ENCODE measurements around the gene USP5.

Gene USP5, protein sequence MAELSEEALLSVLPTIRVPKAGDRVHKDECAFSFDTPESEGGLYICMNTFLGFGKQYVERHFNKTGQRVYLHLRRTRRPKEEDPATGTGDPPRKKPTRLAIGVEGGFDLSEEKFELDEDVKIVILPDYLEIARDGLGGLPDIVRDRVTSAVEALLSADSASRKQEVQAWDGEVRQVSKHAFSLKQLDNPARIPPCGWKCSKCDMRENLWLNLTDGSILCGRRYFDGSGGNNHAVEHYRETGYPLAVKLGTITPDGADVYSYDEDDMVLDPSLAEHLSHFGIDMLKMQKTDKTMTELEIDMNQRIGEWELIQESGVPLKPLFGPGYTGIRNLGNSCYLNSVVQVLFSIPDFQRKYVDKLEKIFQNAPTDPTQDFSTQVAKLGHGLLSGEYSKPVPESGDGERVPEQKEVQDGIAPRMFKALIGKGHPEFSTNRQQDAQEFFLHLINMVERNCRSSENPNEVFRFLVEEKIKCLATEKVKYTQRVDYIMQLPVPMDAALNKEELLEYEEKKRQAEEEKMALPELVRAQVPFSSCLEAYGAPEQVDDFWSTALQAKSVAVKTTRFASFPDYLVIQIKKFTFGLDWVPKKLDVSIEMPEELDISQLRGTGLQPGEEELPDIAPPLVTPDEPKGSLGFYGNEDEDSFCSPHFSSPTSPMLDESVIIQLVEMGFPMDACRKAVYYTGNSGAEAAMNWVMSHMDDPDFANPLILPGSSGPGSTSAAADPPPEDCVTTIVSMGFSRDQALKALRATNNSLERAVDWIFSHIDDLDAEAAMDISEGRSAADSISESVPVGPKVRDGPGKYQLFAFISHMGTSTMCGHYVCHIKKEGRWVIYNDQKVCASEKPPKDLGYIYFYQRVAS

DNA sequence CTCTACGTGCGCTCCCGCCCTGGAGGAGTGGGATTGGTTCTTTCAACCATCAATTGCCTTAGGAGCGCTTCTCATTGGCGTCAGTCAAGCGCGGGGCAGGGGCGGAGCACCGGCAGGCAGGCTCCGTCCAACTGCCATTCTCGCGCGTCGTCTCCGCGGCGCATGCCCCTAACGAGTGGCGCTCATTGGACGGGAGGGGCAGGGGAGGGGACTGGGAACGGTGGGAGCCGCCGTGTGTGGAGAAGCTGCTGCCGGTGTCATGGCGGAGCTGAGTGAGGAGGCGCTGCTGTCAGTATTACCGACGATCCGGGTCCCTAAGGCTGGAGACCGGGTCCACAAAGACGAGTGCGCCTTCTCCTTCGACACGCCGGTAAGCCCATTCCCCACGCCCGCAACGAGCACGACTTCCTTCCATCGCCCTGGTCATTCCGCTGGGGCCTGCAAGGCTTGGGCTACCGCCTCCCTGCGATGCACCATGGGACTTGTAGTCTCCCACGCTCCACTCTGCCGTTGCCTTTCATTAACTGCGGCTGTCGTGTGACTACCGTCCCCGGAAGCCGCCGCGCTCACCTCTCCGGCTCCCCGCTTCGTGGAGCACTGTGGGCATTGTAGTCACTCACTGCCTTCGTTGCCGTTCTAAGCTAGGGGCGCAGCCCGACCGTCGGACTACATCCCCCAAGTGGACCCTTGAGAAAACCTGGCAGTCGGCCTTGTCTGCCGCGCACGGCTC is at the start of gene USP5:
USP5 (plus strand) TSS at position 230 of the 730 bp plus-strand sequence; CDS start at position 260, 30 bp downstream.
- in situ Hi-C loops (cut with MboI; ENCODE audit: low sequenced_read_pairs), result no loop called here

DNA sequence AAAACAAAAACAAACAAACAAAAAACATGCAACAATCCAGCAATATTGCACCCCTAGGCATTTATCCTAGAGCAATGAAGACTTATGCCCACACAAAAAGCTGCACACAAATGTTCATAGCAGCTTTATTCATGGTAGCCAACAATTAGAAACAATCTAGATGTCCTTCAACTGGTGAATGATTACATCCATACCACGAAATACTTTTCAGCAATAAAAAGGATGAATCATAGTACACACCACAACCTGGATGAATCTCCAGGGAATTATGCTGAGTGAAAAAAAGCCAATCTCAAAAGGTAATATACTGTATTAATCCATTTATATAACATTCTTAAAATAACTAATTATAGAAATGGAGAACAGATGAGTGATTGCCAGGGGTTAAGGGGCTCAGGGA is 44.8 kb upstream of the USP5 start:
- in situ Hi-C loops (cut with MboI; ENCODE audit: low sequenced_read_pairs), result no loop called here

DNA sequence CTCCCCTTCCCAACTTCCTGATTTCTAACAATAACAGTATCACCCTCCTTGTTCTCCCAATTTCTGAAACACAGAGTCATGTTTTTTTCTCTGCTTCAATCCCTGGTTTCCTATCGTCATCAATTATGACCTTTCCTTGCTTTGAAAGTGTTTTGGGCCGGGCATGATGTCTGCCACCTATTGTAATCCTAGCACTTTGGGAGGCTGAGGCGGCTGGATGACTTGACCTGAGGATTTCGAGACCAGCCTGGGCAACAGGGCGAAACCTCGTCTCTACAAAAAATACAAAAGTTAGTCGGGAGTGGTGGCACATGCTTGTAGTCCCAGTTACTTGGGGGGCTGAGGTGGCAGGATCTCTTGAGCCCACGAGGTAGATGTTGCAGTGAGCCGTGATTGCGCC is 42.9 kb upstream of the USP5 start:
- in situ Hi-C loops (cut with MboI; ENCODE audit: low sequenced_read_pairs), result no loop called here

DNA sequence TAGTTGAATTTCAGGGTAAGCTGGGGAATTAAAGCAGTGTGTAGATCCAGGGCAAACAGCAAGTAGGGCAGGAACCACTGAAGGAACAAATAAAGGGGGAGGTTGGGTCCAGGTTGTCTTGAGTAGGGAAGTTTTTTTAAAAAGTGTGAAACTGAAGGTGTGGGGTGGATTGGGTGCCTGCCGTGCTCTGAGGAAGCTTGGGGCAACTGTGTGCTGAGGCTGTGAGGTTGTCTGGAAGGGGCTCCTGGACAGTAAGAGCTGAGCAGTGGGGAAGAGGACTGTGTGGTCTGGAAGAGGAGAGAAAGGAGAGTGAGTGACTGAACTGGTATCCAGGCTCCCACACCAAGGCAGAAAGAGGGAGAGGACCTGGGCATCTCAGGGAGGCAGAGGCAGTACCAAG is 41.2 kb upstream of the USP5 start:
- in situ Hi-C loops (cut with MboI; ENCODE audit: low sequenced_read_pairs), result no loop called here

DNA sequence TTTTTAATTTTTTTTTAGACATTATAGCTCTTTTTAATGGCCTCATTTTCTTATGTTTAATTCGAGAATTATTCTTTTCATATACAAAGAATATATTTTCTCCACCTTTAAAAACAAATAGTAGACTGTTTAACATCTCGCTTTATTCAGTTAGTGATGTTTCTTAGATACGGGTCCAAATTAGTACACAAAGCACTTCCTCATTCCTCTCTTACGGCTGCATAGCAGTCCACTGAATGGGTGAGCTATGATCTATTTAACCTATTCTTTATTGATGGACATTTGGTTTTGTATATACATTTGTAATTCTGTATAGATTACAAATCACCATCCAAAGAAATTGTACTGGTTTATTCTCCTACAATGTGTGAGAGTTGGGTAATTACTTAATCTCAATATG is 38.6 kb upstream of the USP5 start:
- in situ Hi-C loops (cut with MboI; ENCODE audit: low sequenced_read_pairs), result no loop called here

DNA sequence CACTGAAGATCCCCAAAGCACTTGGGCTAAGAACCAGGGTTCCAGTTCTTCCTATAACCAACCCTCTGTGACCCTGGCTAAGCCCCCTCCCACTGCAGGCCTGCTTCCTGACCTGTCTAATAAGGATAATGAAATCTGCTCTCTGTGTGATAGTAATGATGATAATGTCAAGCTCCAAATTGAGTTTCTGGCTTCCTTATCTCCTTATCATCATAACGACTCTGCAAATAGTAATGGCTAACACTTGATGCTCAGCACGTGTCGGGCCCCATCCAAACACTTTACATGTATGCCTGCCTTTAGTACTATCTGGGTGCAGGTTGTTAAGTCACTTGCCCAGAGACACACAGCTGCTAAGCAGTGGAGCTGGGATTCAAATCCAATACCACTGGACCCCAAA is 35.4 kb upstream of the USP5 start:
- in situ Hi-C loops (cut with MboI; ENCODE audit: low sequenced_read_pairs), result no loop called here

DNA sequence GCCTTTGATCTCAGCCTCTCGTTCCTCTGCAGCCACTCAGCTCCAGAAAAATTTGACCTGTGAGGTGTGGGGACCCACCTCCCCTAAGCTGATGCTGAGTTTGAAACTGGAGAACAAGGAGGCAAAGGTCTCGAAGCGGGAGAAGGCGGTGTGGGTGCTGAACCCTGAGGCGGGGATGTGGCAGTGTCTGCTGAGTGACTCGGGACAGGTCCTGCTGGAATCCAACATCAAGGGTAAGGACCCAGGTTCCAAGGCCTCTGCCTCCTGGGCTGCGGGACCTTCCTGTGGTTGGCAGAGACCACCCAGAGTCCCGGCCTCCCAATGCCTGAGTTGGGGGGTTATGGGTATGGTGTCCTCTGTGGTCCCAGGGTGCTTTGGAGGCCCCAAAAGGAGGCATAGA is 34.9 kb upstream of the USP5 start:
- in situ Hi-C loops (cut with MboI; ENCODE audit: low sequenced_read_pairs), result no loop called here

DNA sequence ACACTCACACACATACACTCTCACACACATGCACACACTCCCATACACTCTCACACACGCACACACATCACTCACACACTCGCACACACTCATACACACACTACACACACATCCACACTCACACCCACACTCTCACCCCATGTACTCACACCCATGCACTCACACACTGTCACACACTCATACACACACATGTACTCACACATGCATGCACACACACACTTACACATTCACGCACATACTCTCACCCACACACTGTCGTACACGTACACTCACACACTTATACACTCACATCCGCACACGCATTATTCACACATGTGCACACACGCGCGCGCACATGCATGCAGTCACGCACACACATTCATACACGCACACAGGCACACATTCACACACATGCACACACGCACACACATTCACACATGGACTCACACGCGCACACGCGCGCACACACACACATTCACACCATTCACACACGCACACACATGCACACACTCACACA is 34.2 kb upstream of the USP5 start:
- in situ Hi-C loops (cut with MboI; ENCODE audit: low sequenced_read_pairs), result no loop called here

DNA sequence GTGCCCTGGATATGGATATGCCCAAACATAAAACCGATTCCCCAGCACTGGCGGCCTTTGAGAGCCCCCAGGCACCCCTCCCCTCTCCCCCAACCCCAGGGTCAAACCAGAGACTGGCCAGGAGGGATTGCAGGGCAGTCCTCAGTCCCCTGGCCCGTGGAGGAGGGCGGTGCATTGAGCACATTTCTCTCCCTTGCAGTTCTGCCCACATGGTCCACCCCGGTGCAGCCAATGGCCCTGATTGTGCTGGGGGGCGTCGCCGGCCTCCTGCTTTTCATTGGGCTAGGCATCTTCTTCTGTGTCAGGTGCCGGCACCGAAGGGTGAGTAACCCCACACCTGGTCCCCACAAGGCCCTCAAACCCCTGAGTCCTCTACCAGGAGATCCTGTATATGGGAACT is 33.7 kb upstream of the USP5 start:
- in situ Hi-C loops (cut with MboI; ENCODE audit: low sequenced_read_pairs), result no loop called here

DNA sequence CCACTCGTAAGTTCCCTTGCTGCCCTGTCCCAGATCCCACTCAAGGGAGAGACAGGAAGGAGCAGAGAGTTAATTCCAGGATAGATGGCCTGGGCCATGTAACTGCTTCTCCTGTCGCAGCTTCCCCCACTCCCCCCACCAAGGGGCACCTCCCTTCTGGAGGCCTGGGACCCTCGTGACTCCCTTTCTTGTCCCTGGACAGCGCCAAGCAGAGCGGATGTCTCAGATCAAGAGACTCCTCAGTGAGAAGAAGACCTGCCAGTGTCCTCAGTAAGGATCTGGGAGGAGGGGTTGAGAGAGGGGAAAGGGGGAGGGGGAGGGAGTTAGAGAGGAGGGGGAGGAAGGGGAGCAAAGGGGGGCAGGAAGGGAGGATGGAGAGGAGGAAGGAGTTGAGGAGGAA is 33.3 kb upstream of the USP5 start:
- in situ Hi-C loops (cut with MboI; ENCODE audit: low sequenced_read_pairs), result no loop called here

DNA sequence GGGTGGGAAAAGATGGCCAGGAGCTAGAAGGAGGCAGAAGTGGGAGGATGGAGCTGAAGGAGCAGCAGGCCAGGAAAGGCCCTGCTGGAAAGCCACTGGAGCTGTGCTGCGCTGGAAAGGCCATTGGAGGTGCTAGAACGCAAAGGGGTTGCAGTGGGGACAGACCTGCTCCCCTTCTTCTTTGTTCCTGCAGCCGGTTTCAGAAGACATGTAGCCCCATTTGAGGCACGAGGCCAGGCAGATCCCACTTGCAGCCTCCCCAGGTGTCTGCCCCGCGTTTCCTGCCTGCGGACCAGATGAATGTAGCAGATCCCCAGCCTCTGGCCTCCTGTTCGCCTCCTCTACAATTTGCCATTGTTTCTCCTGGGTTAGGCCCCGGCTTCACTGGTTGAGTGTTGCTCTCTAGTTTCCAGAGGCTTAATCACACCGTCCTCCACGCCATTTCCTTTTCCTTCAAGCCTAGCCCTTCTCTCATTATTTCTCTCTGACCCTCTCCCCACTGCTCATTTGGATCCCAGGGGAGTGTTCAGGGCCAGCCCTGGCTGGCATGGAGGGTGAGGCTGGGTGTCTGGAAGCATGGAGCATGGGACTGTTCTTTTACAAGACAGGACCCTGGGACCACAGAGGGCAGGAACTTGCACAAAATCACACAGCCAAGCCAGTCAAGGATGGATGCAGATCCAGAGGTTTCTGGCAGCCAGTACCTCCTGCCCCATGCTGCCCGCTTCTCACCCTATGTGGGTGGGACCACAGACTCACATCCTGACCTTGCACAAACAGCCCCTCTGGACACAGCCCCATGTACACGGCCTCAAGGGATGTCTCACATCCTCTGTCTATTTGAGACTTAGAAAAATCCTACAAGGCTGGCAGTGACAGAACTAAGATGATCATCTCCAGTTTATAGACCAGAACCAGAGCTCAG is 32.6 kb upstream of the USP5 start:
- in situ Hi-C loops (cut with MboI; ENCODE audit: low sequenced_read_pairs), result no loop called here

DNA sequence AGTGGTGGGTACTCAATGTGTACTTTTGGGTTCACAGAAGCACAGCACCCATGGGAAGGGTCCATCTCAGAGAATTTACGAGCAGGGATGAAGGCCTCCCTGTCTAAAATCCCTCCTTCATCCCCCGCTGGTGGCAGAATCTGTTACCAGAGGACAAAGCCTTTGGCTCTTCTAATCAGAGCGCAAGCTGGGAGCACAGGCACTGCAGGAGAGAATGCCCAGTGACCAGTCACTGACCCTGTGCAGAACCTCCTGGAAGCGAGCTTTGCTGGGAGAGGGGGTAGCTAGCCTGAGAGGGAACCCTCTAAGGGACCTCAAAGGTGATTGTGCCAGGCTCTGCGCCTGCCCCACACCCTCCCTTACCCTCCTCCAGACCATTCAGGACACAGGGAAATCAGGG is 31.8 kb upstream of the USP5 start:
- in situ Hi-C loops (cut with MboI; ENCODE audit: low sequenced_read_pairs), result no loop called here

DNA sequence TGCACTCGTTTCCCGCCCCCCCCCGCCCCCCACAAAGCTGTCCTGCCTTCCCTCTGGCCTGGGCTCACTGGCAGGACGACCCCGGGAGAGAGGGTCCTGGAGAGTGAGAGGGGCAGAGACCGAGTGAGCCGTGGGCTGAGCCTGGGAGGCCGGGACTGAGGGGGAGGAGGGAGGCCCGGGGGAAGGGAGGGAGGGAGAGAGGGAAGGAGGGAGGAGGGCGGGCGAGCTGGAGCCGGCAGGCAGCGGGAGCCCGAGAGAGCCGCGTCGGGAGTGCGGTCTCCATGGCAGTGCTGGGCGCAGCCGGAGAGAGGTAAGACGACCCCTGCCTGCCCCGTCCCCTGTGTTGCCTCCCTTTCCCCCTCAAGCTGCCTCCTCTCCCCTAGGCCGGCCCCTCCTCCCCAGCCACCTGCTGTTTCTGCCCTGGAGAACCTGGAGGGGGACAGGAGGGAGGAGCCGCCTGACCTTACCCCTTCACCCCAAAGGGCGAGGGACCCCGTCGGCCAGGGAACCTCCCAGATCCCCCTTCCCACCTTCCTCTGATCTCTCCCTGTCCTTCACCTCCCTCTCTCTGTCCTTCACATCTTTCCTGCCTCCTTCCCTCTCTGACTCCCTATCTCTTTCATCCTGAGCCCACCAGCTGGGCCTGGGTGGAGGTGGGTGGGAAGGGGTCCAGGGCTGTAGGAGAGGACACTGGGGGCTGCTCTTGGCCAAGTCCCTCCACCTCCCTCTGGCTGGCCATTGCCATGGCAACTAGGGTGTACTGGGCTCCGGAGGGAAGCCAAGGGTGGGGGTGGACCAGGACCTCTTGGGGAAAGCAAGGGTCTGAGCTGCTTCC is 30.1 kb upstream of the USP5 start, which contains the start of gene GPR162:
GPR162 (plus strand) TSS at position 231 of the 835 bp plus-strand sequence. CDS start 2,078 bp downstream, outside the sequence.
- in situ Hi-C loops (cut with MboI; ENCODE audit: low sequenced_read_pairs), result no loop called here

DNA sequence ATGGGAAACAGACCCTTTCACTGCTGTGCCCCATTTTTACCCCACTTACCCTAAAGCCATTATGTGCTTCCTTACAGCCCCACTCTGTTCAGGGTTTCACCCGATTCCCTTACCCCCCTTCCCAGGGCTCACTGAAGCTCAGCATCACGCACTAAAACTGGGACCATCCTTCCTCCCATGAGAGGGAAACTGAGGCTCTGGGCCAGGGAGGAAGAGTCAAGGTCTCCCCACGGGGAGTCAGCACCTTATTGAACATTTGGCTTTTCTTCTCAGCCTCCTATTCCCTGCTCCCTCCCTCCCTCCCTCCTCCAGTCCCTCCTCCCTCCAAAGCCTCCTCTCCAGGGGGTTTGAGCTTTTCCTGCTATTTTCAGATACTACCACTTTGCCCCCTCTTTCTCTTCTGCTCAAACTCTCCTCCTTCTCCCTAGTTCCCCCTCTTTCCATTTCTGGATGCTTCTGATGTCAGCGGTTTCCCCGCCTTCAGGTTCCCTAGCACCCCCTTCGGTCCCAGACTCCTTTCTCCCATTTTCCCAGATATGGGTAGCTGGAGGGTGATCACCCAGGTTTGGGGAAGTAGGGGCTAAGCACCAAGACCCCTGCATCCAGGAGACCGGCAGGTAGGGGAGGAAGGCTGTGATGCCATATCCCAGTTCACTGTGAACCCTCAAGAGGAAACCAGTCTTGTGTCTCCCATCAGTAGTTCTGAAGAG is 29.4 kb upstream of the USP5 start:
- in situ Hi-C loops (cut with MboI; ENCODE audit: low sequenced_read_pairs), result no loop called here

DNA sequence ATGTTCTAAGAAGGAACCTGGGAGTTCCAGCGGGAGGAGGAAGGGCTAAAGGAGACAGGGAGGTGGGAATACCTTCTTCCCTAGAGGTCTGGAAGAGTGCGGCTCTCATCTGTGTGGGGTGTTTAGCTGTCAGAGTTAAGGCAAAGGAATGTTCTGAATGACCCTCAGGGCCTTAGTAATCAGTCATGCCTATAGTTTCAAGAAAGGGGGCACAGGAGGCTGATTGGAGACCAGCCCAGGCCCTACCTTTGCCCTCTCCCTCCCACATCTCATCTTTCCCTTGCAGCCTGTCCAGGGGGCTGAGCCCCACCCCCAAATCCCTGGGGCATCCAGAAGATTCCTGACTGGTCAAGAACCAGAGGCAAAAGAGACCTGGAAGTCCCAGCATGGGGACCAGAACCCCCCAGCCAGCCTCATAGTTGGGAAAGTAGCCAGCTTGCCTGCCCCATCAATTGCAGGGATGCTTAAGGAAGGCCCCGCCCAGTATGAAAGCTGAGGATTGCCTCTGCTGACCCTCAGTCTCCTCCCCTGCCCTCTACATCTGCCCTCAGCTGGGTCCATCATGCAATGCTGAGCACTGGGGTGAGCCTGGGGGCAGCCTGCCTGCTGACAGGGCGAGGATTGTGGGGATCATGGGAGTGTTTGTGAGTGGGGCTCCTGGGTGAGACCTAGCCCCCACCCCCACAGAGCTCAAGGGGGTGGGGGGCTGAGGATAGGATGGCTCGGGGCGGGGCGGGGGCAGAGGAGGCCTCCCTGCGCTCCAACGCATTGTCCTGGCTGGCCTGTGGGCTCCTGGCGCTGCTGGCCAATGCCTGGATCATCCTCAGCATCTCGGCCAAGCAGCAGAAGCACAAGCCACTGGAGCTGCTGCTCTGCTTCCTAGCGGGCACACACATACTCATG is 28.5 kb upstream of the USP5 start:
- in situ Hi-C loops (cut with MboI; ENCODE audit: low sequenced_read_pairs), result no loop called here

DNA sequence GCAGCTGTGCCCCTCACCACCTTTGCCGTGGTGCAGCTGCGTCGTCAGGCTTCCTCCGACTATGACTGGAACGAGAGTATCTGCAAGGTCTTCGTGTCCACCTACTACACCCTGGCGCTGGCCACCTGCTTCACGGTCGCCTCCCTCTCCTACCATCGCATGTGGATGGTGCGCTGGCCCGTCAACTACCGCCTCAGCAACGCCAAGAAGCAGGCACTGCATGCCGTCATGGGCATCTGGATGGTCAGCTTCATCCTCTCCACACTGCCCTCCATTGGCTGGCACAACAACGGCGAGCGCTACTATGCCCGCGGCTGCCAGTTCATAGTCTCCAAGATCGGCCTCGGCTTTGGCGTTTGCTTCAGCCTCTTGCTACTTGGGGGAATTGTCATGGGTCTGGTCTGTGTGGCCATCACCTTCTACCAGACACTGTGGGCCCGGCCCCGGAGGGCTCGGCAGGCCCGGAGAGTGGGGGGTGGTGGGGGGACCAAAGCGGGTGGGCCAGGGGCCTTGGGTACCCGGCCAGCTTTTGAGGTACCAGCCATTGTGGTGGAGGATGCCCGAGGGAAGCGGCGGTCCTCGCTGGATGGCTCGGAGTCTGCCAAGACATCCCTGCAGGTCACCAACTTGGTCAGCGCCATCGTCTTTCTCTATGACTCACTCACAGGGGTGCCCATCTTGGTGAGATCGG is 27.7 kb upstream of the USP5 start:
- in situ Hi-C loops (cut with MboI; ENCODE audit: low sequenced_read_pairs), result no loop called here

DNA sequence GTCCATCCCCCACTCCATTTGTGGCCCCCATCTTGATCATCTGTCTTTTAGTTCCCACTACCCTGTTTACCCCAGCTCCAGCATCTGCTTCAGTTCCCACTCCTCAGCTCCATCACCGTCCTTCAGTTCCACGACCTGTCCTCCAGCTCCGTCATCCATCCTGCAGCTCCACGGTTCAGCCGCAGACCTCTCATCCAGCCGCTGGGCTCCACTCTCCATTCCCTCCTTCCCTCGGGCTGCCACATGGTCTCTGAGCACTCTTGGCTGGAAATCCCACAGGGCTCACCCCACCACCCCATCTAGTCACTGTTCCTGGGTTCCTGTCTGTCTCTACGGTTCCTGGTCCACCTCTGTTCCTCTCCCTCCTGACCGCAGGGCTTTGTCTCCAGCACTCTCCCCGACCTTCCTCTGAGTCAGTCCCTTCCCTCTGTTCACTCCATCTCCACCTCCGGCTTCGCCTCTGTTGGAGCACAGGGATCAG is 27.0 kb upstream of the USP5 start:
- in situ Hi-C loops (cut with MboI; ENCODE audit: low sequenced_read_pairs), result no loop called here
